ENCODE measurements around the gene METTL27. TPM values are rescaled to one million over a fixed set of nuclear protein-coding genes. Genes with fewer than 3 reads are reported as not detected.

Gene METTL27
- total RNA-seq, 4 donors from 2014 or later = 3.8 to 16.3 (median 9.6) TPM

GRCh38 chr7:73858807-73859206 is 16.5 kb upstream of the METTL27 start:
- H3K4me3 ChIP-seq (replicated peaks in 1 of 3) = no peak overlapping the region
- intact Hi-C loops (cut with DNase I) = loop anchor here (5.0 to 10.0 kb wide), 2 partner anchors 84 to 252 kb away; partner anchors contain the start of gene CLDN3
- H3K36me3 ChIP-seq = no peaks in the 10 kb centered on the region
- H3K27ac ChIP-seq = no peak overlapping the region
- H3K27me3 ChIP-seq = no peaks in the 10 kb centered on the region
- no peaks in the 10 kb centered on the region for H3K9me3 ChIP-seq
- 61 to 81% methylated on average over 2 of the region's 2 CpGs for WGBS, 2 donors
- no peaks in the 10 kb centered on the region for H3K4me1 ChIP-seq
- no peak for TF ChIP-seq POLR2A (IDR thresholded peaks at IDR 0.05)
- TF ChIP-seq CTCF (IDR thresholded peaks at IDR 0.05) = no peak
- DNase-seq = no peak

GRCh38 chr7:73856941-73857340 is 14.6 kb upstream of the METTL27 start:
- no peaks in the 10 kb centered on the region for H3K27me3 ChIP-seq
- H3K36me3 ChIP-seq = no peaks in the 10 kb centered on the region
- TF ChIP-seq CTCF (IDR thresholded peaks at IDR 0.05) (no peak), POLR2A (IDR thresholded peaks at IDR 0.05) (no peak)
- no peak overlapping the region for H3K27ac ChIP-seq
- WGBS, 2 donors = 67 to 69% methylated on average over 3 of the region's 3 CpGs
- no peak overlapping the region for H3K4me3 ChIP-seq (replicated peaks in 1 of 3)
- intact Hi-C loops (cut with DNase I) = loop anchor here (5.0 to 10.0 kb wide), 2 partner anchors 82 to 250 kb away; partner anchors contain the start of gene CLDN3
- H3K4me1 ChIP-seq = peaks cover 0 to 6% of the 10 kb centered on the region in 2 donors
- H3K9me3 ChIP-seq = no peaks in the 10 kb centered on the region
- no peak for DNase-seq

- no peak for DNase-seq
- H3K9me3 ChIP-seq = no peaks in the 10 kb centered on the region
- no peak for TF ChIP-seq CTCF (IDR thresholded peaks at IDR 0.05)
- no peak for TF ChIP-seq POLR2A (IDR thresholded peaks at IDR 0.05)
- 82 to 85% methylated on average over 5 of the region's 5 CpGs for whole genome bisulfite sequencing, 2 donors
- no peak overlapping the region for H3K27ac ChIP-seq
- H3K36me3 ChIP-seq = no peaks in the 10 kb centered on the region
- no peak overlapping the region for H3K4me3 ChIP-seq (replicated peaks in 1 of 3)
- intact Hi-C loops (cut with DNase I) = loop anchor here (5.0 to 10.0 kb wide), 2 partner anchors 78 to 115 kb away; partner anchors contain the start of genes ABHD11 and CLDN3
- H3K27me3 ChIP-seq = no peaks in the 10 kb centered on the region
- H3K4me1 ChIP-seq = peaks cover 3 to 26% of the 10 kb centered on the region in 2 donors
Measured at GRCh38 chr7:73852500-73852899, 10.2 kb upstream of the METTL27 start.

GRCh38 chr7:73851410-73852338 is 9.4 kb upstream of the METTL27 start:
- no peaks in the 10 kb centered on the region for H3K36me3 ChIP-seq
- H3K27ac ChIP-seq = peak overlapping the region in 2 of 3 donors; percentile 60 to 83
- H3K27me3 ChIP-seq = no peaks in the 10 kb centered on the region
- no peak for DNase-seq
- intact Hi-C loops (cut with DNase I) = loop anchor here (5.0 to 10.0 kb wide), 2 partner anchors 77 to 114 kb away; partner anchors contain the start of genes ABHD11 and CLDN3
- WGBS, 2 donors = 60 to 66% methylated on average over 8 of the region's 8 CpGs
- H3K4me1 ChIP-seq = peaks cover 3 to 26% of the 10 kb centered on the region in 2 donors
- TF ChIP-seq POLR2A (IDR thresholded peaks at IDR 0.05) (no peak), CTCF (IDR thresholded peaks at IDR 0.05) (no peak)
- H3K4me3 ChIP-seq (replicated peaks in 1 of 3) = no peak overlapping the region
- no peaks in the 10 kb centered on the region for H3K9me3 ChIP-seq

All from thyroid gland (tissue), 4 donors.